GM12878 (cell line): ENCODE results near the gene TMEM97. TPM values are rescaled to one million over a fixed set of nuclear protein-coding genes. Genes with fewer than 3 reads are reported as not detected.

Experiments
- BRCA1 ChIP-seq: IDR thresholded peaks from 2 replicates; pipeline ENCODE4 v1.6.1; 2011; ENCODE audit warnings: low read depth, low read length, improper control_type of control experiment
- CHD1 ChIP-seq: IDR thresholded peaks from 2 replicates; pipeline ENCODE4 v1.6.1; 2012; ENCODE audit warnings: low read depth, low read length, improper control_type of control experiment
- E2F8 ChIP-seq: fragments of 450-650 bp; IDR thresholded peaks from 2 replicates; pipeline ENCODE4 v1.6.1; 2018; ENCODE audit warnings: mild to moderate bottlenecking, low read depth, moderate library complexity; ENCODE audit not compliant: partially characterized antibody
- EP300 ChIP-seq, 2 experiments: fragments of 150-350 bp in 1 of 2; IDR thresholded peaks; 2 replicates each; pipeline ENCODE4 v1.6.1; 2011 to 2012; ENCODE audit warnings: low read depth in 2 of 2, low read length in 2 of 2, borderline replicate concordance in 1 of 2, improper control_type of control experiment in 1 of 2, inconsistent platforms in 1 of 2; ENCODE audit not compliant: control insufficient read depth in 1 of 2
- ETV6 ChIP-seq, 2 experiments: fragments of 450-650 bp in 1 of 2; IDR thresholded peaks in 1 of 2; conservative IDR thresholded peaks in 1 of 2; 2 replicates each; pipeline ENCODE4 v1.6.1; 2014; ENCODE audit warnings: antibody characterized with exemption in 1 of 2, borderline replicate concordance in 1 of 2, low read depth in 1 of 2, mild to moderate bottlenecking in 1 of 2, moderate library complexity in 1 of 2
- JUND ChIP-seq: IDR thresholded peaks from 2 replicates; pipeline ENCODE4 v1.6.1; 2012; ENCODE audit warnings: low read depth, mild to moderate bottlenecking, low read length, improper control_type of control experiment, moderate library complexity
- KAT2A ChIP-seq: conservative IDR thresholded peaks from 2 replicates; pipeline ENCODE4 v1.6.1; 2011; ENCODE audit warnings: low read depth, low read length; ENCODE audit not compliant: control insufficient read depth
- MEF2A ChIP-seq: IDR thresholded peaks from 2 replicates; pipeline ENCODE4 v1.6.1; 2011; ENCODE audit warnings: low read depth, mild to moderate bottlenecking, low read length, moderate library complexity; ENCODE audit not compliant: insufficient read depth
- MEF2B ChIP-seq: fragments of 450-650 bp; IDR thresholded peaks from 2 replicates; pipeline ENCODE4 v1.6.1; 2018; ENCODE audit warnings: mild to moderate bottlenecking, moderate library complexity; ENCODE audit not compliant: partially characterized antibody, poor library complexity, severe bottlenecking
- MLLT1 ChIP-seq: fragments of 450-650 bp; IDR thresholded peaks from 2 replicates; pipeline ENCODE4 v1.6.1; 2016; ENCODE audit warnings: mild to moderate bottlenecking
- SMAD1 ChIP-seq: fragments of 450-650 bp; IDR thresholded peaks from 2 replicates; pipeline ENCODE4 v1.6.1; 2018; ENCODE audit warnings: mild to moderate bottlenecking, low read depth; ENCODE audit not compliant: partially characterized antibody
- TCF12 ChIP-seq: IDR thresholded peaks from 2 replicates; pipeline ENCODE4 v1.6.1; 2011; ENCODE audit warnings: low read depth, mild to moderate bottlenecking, low read length
- polyA plus RNA-seq, 11 experiments: library from polyadenylated mRNA; depleted of rRNA in 4 of 11; unstranded in 6 of 11; stranded (reverse) in 5 of 11; fragments of >200 nt; fragmentation: Nextera tagmentation in 4 of 11; fragmentation: Illumina TruSeq in 1 of 11; extraction: Ambion mirVana in 4 of 11; extraction: Trizol in 1 of 11; gene quantifications; 1 replicate in 1 of 11; 2 replicates in 10 of 11; pipeline versions ENCODE4 v1.2.1 to v1.2.3, GENCODE V29; 2011 to 2016; ENCODE audit warnings: inconsistent platforms in 2 of 11, missing spikeins in 2 of 11, low read depth in 1 of 11
- total RNA-seq, 4 experiments: library from RNA; depleted of rRNA in 3 of 4; stranded (reverse); fragments of >200 nt in 3 of 4; fragmentation: Illumina TruSeq in 1 of 4; extraction: Trizol in 1 of 4; gene quantifications; 2 replicates each; pipeline versions ENCODE4 v1.2.1 to v1.2.3, GENCODE V29; 2013 to 2021
- TF ChIP-seq, protein P1 (sequence below): fragments of 150-350 bp; IDR thresholded peaks from 2 replicates; pipeline ENCODE4 v1.6.1; 2014; ENCODE audit warnings: mild to moderate bottlenecking, low read depth, low read length
- TF ChIP-seq, protein P2 (sequence below): IDR thresholded peaks from 2 replicates; pipeline ENCODE4 v1.6.1; 2011; ENCODE audit warnings: borderline replicate concordance, low read depth, mild to moderate bottlenecking, moderate library complexity, low read length; ENCODE audit not compliant: insufficient read depth, poor library complexity, severe bottlenecking
- TF ChIP-seq, protein P3 (sequence below): IDR thresholded peaks from 2 replicates; pipeline ENCODE4 v1.6.1; 2012; ENCODE audit warnings: low read depth, low read length, improper control_type of control experiment
- TF ChIP-seq, protein P4 (sequence below): fragments of 450-650 bp; IDR thresholded peaks from 2 replicates; pipeline ENCODE4 v1.6.1; 2018; ENCODE audit warnings: borderline replicate concordance, mild to moderate bottlenecking; ENCODE audit not compliant: partially characterized antibody

The TMEM97 gene
- total and polyA plus RNA-seq, 10 of the 15 experiments (the other 5 are each of a cell fraction or from before 2014, with no cell fraction given) = 58.0 to 134 (median 86.0) TPM

- TF ChIP-seq MEF2A (no peak), MEF2B (no peak), CHD1 (no peak), EP300 (IDR thresholded peaks at IDR 0.05; ENCODE audit: borderline replicate concordance in 1 of 2, control insufficient read depth in 1 of 2, low read depth in 2 of 2, low read length in 2 of 2) (peak; percentile 62 to 70; a peak in 2 of 4 replicates), JUND (no peak), ETV6 (conservative IDR thresholded peaks at IDR 0.05 in 1 of 2, IDR thresholded peaks at IDR 0.05 in 1 of 2; ENCODE audit: borderline replicate concordance in 1 of 2, low read depth in 1 of 2) (no peak), SMAD1 (no peak), E2F8 (no peak), BRCA1 (no peak), KAT2A (no peak), MLLT1 (no peak), TCF12 (0 out of 2 replicates have a peak, but pooled peaks have one; percentile 27)
- TF ChIP-seq, protein P1, sequence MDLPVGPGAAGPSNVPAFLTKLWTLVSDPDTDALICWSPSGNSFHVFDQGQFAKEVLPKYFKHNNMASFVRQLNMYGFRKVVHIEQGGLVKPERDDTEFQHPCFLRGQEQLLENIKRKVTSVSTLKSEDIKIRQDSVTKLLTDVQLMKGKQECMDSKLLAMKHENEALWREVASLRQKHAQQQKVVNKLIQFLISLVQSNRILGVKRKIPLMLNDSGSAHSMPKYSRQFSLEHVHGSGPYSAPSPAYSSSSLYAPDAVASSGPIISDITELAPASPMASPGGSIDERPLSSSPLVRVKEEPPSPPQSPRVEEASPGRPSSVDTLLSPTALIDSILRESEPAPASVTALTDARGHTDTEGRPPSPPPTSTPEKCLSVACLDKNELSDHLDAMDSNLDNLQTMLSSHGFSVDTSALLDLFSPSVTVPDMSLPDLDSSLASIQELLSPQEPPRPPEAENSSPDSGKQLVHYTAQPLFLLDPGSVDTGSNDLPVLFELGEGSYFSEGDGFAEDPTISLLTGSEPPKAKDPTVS = no peak
- TF ChIP-seq, protein P2, sequence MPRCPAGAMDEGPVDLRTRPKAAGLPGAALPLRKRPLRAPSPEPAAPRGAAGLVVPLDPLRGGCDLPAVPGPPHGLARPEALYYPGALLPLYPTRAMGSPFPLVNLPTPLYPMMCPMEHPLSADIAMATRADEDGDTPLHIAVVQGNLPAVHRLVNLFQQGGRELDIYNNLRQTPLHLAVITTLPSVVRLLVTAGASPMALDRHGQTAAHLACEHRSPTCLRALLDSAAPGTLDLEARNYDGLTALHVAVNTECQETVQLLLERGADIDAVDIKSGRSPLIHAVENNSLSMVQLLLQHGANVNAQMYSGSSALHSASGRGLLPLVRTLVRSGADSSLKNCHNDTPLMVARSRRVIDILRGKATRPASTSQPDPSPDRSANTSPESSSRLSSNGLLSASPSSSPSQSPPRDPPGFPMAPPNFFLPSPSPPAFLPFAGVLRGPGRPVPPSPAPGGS = no peak
- TF ChIP-seq, protein P3, sequence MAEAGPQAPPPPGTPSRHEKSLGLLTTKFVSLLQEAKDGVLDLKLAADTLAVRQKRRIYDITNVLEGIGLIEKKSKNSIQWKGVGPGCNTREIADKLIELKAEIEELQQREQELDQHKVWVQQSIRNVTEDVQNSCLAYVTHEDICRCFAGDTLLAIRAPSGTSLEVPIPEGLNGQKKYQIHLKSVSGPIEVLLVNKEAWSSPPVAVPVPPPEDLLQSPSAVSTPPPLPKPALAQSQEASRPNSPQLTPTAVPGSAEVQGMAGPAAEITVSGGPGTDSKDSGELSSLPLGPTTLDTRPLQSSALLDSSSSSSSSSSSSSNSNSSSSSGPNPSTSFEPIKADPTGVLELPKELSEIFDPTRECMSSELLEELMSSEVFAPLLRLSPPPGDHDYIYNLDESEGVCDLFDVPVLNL = no peak
- TF ChIP-seq, protein P4, sequence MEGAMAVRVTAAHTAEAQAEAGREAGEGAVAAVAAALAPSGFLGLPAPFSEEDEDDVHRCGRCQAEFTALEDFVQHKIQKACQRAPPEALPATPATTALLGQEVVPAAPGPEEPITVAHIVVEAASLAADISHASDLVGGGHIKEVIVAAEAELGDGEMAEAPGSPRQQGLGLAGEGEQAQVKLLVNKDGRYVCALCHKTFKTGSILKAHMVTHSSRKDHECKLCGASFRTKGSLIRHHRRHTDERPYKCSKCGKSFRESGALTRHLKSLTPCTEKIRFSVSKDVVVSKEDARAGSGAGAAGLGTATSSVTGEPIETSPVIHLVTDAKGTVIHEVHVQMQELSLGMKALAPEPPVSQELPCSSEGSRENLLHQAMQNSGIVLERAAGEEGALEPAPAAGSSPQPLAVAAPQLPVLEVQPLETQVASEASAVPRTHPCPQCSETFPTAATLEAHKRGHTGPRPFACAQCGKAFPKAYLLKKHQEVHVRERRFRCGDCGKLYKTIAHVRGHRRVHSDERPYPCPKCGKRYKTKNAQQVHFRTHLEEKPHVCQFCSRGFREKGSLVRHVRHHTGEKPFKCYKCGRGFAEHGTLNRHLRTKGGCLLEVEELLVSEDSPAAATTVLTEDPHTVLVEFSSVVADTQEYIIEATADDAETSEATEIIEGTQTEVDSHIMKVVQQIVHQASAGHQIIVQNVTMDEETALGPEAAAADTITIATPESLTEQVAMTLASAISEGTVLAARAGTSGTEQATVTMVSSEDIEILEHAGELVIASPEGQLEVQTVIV = no peak
These were observed 8.1 kb downstream of the TMEM97 start (continued) for GRCh38 chr17:28327031-28327607.
